ENCODE measurements around the gene PROSER2. TPM values are rescaled to one million over a fixed set of nuclear protein-coding genes. Genes with fewer than 3 reads are reported as not detected.

PROSER2 gene
- total and polyA plus RNA-seq, 2 donors (not counting 3 experiments of a cell fraction or from before 2014, with no cell fraction given) = 5.9 to 22.6 TPM

DNA sequence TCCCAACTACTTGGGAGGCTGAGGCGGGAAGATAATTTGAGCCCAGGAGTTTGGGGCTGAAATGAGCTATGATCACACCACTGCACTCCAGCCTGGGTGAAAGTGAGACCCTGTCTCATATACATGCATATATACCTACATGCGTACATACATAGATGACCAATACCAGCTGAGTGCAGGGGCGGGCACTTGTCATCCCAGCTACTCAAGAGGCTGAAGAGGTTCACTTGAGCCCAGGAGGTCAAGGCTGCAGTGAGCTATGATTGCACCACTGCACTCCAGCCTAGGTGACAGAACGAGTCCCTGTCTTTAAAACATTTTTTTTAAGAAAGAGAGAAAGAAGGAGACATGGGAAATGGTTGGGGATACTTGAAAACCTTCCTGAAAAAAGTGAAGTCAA lies 17.4 kb upstream of the PROSER2 start:
- H3K36me3 ChIP-seq (ENCODE audit: control insufficient read depth in 2 of 2, extremely low read depth in 1 of 2, insufficient read depth in 2 of 2, low read length in 2 of 2) = no peaks in the 10 kb centered on the region
- peaks cover 0 to 2% of the 10 kb centered on the region in 2 experiments for H3K27me3 ChIP-seq (ENCODE audit: control insufficient read depth in 2 of 2, insufficient read depth in 2 of 2, low read length in 2 of 2)
- ChIA-PET CTCF (interaction anchor here (1.0 to 1.7 kb wide), 3 partner anchors 9 to 15 kb away, joined by 3 to 5 read pairs (median 4); no protein-coding TSS in a partner anchor), POLR2A (no interaction called here)
- no peaks in the 10 kb centered on the region for H3K9me3 ChIP-seq (replicated peaks; ENCODE audit: control insufficient read depth, insufficient read depth, low read length)
- no peak for FAIRE-seq
- no peaks in the 10 kb centered on the region for H3K79me2 ChIP-seq (ENCODE audit: control insufficient read depth, insufficient read depth, low read length)
- no peak overlapping the region for H2AFZ ChIP-seq (ENCODE audit: low read depth, low read length)
- no TSS peak for BruUV-seq (replicated peaks)
- TF ChIP-seq, protein P1, sequence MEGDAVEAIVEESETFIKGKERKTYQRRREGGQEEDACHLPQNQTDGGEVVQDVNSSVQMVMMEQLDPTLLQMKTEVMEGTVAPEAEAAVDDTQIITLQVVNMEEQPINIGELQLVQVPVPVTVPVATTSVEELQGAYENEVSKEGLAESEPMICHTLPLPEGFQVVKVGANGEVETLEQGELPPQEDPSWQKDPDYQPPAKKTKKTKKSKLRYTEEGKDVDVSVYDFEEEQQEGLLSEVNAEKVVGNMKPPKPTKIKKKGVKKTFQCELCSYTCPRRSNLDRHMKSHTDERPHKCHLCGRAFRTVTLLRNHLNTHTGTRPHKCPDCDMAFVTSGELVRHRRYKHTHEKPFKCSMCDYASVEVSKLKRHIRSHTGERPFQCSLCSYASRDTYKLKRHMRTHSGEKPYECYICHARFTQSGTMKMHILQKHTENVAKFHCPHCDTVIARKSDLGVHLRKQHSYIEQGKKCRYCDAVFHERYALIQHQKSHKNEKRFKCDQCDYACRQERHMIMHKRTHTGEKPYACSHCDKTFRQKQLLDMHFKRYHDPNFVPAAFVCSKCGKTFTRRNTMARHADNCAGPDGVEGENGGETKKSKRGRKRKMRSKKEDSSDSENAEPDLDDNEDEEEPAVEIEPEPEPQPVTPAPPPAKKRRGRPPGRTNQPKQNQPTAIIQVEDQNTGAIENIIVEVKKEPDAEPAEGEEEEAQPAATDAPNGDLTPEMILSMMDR (IDR thresholded peaks at IDR 0.05; ENCODE audit: extremely low read depth in 1 of 2, insufficient read depth in 1 of 2, low read depth in 1 of 2, low read length in 2 of 2) = no peak
- no peak for TF ChIP-seq GATA2 (IDR thresholded peaks at IDR 0.05; ENCODE audit: insufficient read depth, insufficient read length, low read depth, low read length)
- TF ChIP-seq FOS (IDR thresholded peaks at IDR 0.05; ENCODE audit: borderline replicate concordance, insufficient read depth, low read length) = no peak
- TF ChIP-seq, protein P2, sequence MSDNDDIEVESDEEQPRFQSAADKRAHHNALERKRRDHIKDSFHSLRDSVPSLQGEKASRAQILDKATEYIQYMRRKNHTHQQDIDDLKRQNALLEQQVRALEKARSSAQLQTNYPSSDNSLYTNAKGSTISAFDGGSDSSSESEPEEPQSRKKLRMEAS (IDR thresholded peaks at IDR 0.05; ENCODE audit: insufficient read depth, insufficient read length) = no peak
- no peaks in the 10 kb centered on the region for H4K20me1 ChIP-seq (replicated peaks; ENCODE audit: control insufficient read depth, extremely low read depth, insufficient read depth, low read length)
- H3K4me2 ChIP-seq (ENCODE audit: insufficient read depth, low read length) = no peak overlapping the region
- H3K4me1 ChIP-seq (ENCODE audit: control insufficient read depth, extremely low read depth, insufficient read depth, low read length) = peaks cover 3% of the 10 kb centered on the region
- no peak overlapping the region for H3K27ac ChIP-seq (ENCODE audit: insufficient read depth, low read depth, low read length)
- intact Hi-C loops (cut with micrococcal nuclease) (no loop called here), dilution Hi-C loops (cut with MboI; ENCODE audit: extremely low pct_ligation_motif_present, low sequenced_read_pairs) (no loop called here)
- no peak overlapping the region for H3K9ac ChIP-seq (replicated peaks; ENCODE audit: extremely low read depth, insufficient read depth, low read length)
- H3K9me1 ChIP-seq (replicated peaks; ENCODE audit: control insufficient read depth, extremely low read depth, insufficient read depth, low read length) = no peaks in the 10 kb centered on the region
- no peak for DNase-seq (ENCODE audit: low read depth, low spot score)
- no peak overlapping the region for H3K4me3 ChIP-seq (replicated peaks in 1 of 3; ENCODE audit: insufficient read depth in 1 of 3, low read depth in 1 of 3, low read length in 3 of 3)

GRCh38 chr10:11806706-11807105 lies 16.4 kb upstream of the PROSER2 start:
- Histone ChIP-seq H2AFZ (ENCODE audit: low read depth, low read length) (no peak overlapping the region), H3K36me3 (ENCODE audit: control insufficient read depth in 2 of 2, extremely low read depth in 1 of 2, insufficient read depth in 2 of 2, low read length in 2 of 2) (no peaks in the 10 kb centered on the region), H3K27ac (ENCODE audit: insufficient read depth, low read depth, low read length) (no peak overlapping the region), H3K27me3 (ENCODE audit: control insufficient read depth in 2 of 2, insufficient read depth in 2 of 2, low read length in 2 of 2) (peaks cover 0 to 2% of the 10 kb centered on the region in 2 experiments), H3K79me2 (ENCODE audit: control insufficient read depth, insufficient read depth, low read length) (no peaks in the 10 kb centered on the region), H3K4me3 (replicated peaks in 1 of 3; ENCODE audit: insufficient read depth in 1 of 3, low read depth in 1 of 3, low read length in 3 of 3) (no peak overlapping the region), H3K9ac (replicated peaks; ENCODE audit: extremely low read depth, insufficient read depth, low read length) (no peak overlapping the region), H3K4me1 (ENCODE audit: control insufficient read depth, extremely low read depth, insufficient read depth, low read length) (peaks cover 3% of the 10 kb centered on the region), H4K20me1 (replicated peaks; ENCODE audit: control insufficient read depth, extremely low read depth, insufficient read depth, low read length) (no peaks in the 10 kb centered on the region), H3K9me3 (replicated peaks; ENCODE audit: control insufficient read depth, insufficient read depth, low read length) (no peaks in the 10 kb centered on the region), H3K9me1 (replicated peaks; ENCODE audit: control insufficient read depth, extremely low read depth, insufficient read depth, low read length) (no peaks in the 10 kb centered on the region), H3K4me2 (ENCODE audit: insufficient read depth, low read length) (no peak overlapping the region)
- ChIA-PET CTCF (no interaction called here), POLR2A (no interaction called here)
- DNase-seq (ENCODE audit: low read depth, low spot score) (no peak), FAIRE-seq (no peak)
- intact Hi-C loops (cut with micrococcal nuclease) (no loop called here), dilution Hi-C loops (cut with MboI; ENCODE audit: extremely low pct_ligation_motif_present, low sequenced_read_pairs) (no loop called here)
- no TSS peak for BruUV-seq (replicated peaks)
- TF ChIP-seq JUN (IDR thresholded peaks at IDR 0.05; ENCODE audit: borderline replicate concordance, insufficient read depth, insufficient read length, low read depth) = no peak
- no peak for TF ChIP-seq EZH2 (IDR thresholded peaks at IDR 0.05; ENCODE audit: borderline replicate concordance, low read depth, low read length, severe bottlenecking)
- no peak for TF ChIP-seq GATA2 (IDR thresholded peaks at IDR 0.05; ENCODE audit: insufficient read depth, insufficient read length, low read depth, low read length)
